Naive thymus-derived CD4-positive, alpha-beta T cell (primary cell): ENCODE results near the gene NECAB3. TPM values are rescaled to one million over a fixed set of nuclear protein-coding genes. Genes with fewer than 3 reads are reported as not detected.

ENCODE experiments used
- ATAC-seq: fragments of 150-1000 bp; cut with Tn5 transposase; 2 replicates; pipeline ENCODE4 v1.10.0; 2021; ENCODE audit warnings: mild to moderate bottlenecking, moderate library complexity
- CTCF ChIA-PET: fragments of 350-600 bp; sonication (Branson Sonifier 250); formaldehyde crosslinking; loops from one replicate; lab custom pipeline; 2021; ENCODE audit warnings: antibody characterized with exemption; lab: Charles Lee
- POLR2A ChIA-PET: fragments of 350-600 bp; sonication (Branson Sonifier 250); formaldehyde crosslinking; loops from one replicate; lab custom pipeline; 2021; ENCODE audit warnings: antibody characterized with exemption, inconsistent platforms; lab: Charles Lee
- DNase-seq, 9 donors: peaks; one replicate each; pipeline versions ENCODE4 v3.0.0 to v3.0.0-alpha.2; 2020 to 2022; ENCODE audit warnings: mixed read lengths in 1 of 9
- H3K27ac ChIP-seq: one replicate; pipeline ENCODE4 v1.7.0; 2013; ENCODE audit warnings: mild to moderate bottlenecking, low read depth, low read length, moderate library complexity
- H3K27me3 ChIP-seq, 2 donors: one replicate each; pipeline ENCODE4 v1.7.0; 2013; ENCODE audit warnings: low read length in 2 of 2, mild to moderate bottlenecking in 2 of 2, moderate library complexity in 2 of 2; ENCODE audit not compliant: control insufficient read depth in 2 of 2, insufficient read depth in 2 of 2
- H3K36me3 ChIP-seq, 3 experiments: 1 replicate in 2 of 3; 2 replicates in 1 of 3; pipeline ENCODE4 v1.7.0; 2013; ENCODE audit warnings: low read length in 3 of 3, mild to moderate bottlenecking in 3 of 3, moderate library complexity in 1 of 3; ENCODE audit not compliant: insufficient read depth in 3 of 3, control insufficient read depth in 2 of 3
- H3K4me1 ChIP-seq, 2 donors: one replicate each; pipeline ENCODE4 v1.7.0; 2013; ENCODE audit warnings: low read length in 2 of 2, mild to moderate bottlenecking in 2 of 2, moderate library complexity in 1 of 2; ENCODE audit not compliant: control insufficient read depth in 2 of 2, insufficient read depth in 2 of 2
- H3K4me3 ChIP-seq: 2 replicates; pipeline ENCODE4 v1.7.0; 2013; ENCODE audit warnings: mild to moderate bottlenecking, low read length
- H3K9me3 ChIP-seq, 3 experiments: 1 replicate in 2 of 3; 2 replicates in 1 of 3; pipeline ENCODE4 v1.7.0; 2013; ENCODE audit warnings: low read length in 3 of 3; ENCODE audit not compliant: control insufficient read depth in 2 of 3
- H3K27ac Mint-ChIP-seq, 9 donors: one replicate each; pipeline ENCODE4 v1.8.0; 2020 to 2022; ENCODE audit warnings: mixed read lengths in 9 of 9, mild to moderate bottlenecking in 8 of 9, moderate library complexity in 5 of 9, inconsistent platforms in 2 of 9
- H3K27me3 Mint-ChIP-seq, 5 donors: one replicate each; pipeline ENCODE4 v1.8.0; 2021 to 2022; ENCODE audit warnings: mixed read lengths in 5 of 5, mild to moderate bottlenecking in 1 of 5
- H3K36me3 Mint-ChIP-seq, 5 donors: one replicate each; pipeline ENCODE4 v1.8.0; 2020 to 2022; ENCODE audit warnings: mixed read lengths in 5 of 5, mild to moderate bottlenecking in 3 of 5, inconsistent platforms in 1 of 5
- H3K4me1 Mint-ChIP-seq, 7 donors: one replicate each; pipeline ENCODE4 v1.8.0; 2020 to 2022; ENCODE audit warnings: mixed read lengths in 7 of 7, mild to moderate bottlenecking in 3 of 7, inconsistent platforms in 1 of 7
- H3K4me3 Mint-ChIP-seq, 10 donors: one replicate each; pipeline ENCODE4 v1.8.0; 2020 to 2022; ENCODE audit warnings: mild to moderate bottlenecking in 10 of 10, mixed read lengths in 10 of 10, moderate library complexity in 6 of 10, inconsistent platforms in 2 of 10
- H3K9me3 Mint-ChIP-seq, 11 donors: one replicate each; pipeline ENCODE4 v1.8.0; 2020 to 2022; ENCODE audit warnings: mixed read lengths in 11 of 11, mild to moderate bottlenecking in 4 of 11, inconsistent platforms in 1 of 11, moderate library complexity in 1 of 11
- intact Hi-C, 2 donors: fragments of 100-400 bp; cut with micrococcal nuclease; formaldehyde crosslinking; loops; one replicate each; pipeline ENCODE4 v1.15.1; 2023
- polyA plus RNA-seq, 2 donors: library from polyadenylated mRNA; unstranded; fragments of 300-500 nt; fragmentation: Illumina TruSeq; gene quantifications; one replicate each; pipeline ENCODE4 v1.2.3, GENCODE V29; 2021
- total RNA-seq, 6 experiments: library from RNA in 5 of 6; stranded (reverse) in 5 of 6; gene quantifications; 1 replicate in 5 of 6; 2 replicates in 1 of 6; pipeline ENCODE4 v1.2.3 and lab custom pipeline; 2021 to 2026

The NECAB3 gene
- total and polyA plus RNA-seq, 7 experiments from 2014 or later, result 2.3 to 46.8 (median 13.6) TPM

DNA sequence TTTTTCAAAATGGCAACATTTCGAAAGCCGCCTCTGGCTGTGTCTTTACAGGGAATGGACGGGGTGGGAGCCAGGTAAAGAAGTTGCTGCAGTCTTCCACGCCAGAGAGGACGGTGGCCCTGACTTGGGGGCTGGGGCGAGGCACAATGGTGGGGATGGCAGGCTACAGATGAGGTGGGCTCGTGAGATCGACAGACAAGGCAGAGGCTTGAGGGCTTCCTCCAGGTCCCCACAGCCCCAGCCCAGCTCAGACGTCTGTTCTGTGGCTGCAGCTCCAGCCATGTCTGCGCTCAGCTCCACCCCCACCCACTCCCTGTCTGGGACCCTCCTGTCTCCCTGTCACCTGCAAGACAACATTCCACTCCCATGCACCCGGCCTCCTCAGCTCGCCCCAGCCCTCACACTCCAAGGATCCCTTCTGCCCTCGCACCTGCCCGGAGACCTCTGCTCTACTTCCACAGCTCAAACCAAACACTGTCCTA lies 19.5 kb downstream of the NECAB3 start:
- ATAC-seq (no peak), DNase-seq (no peak)
- peak overlapping the region in 1 of 9 donors; percentile 7 for H3K27ac Mint-ChIP-seq
- no peaks in the 10 kb centered on the region for H3K36me3 ChIP-seq
- H3K27me3 ChIP-seq, result no peaks in the 10 kb centered on the region
- no peaks in the 10 kb centered on the region for H3K9me3 ChIP-seq
- H3K36me3 Mint-ChIP-seq, result no peaks in the 10 kb centered on the region
- ChIA-PET POLR2A (interaction anchor here (0.8 to 2.6 kb wide), 2 partner anchors 13 to 165 kb away, joined by 3 to 12 read pairs; partner anchors contain the start of genes ACTL10 and CBFA2T2), CTCF (interaction anchor here (1.0 kb wide), 1 partner anchor 14 kb away, joined by 4 read pairs; no protein-coding TSS in a partner anchor)
- peaks cover 0 to 10% (median 3%) of the 10 kb centered on the region in 7 donors for H3K4me1 Mint-ChIP-seq
- H3K27me3 Mint-ChIP-seq, result no peaks in the 10 kb centered on the region
- no peak overlapping the region for H3K27ac ChIP-seq
- H3K4me3 ChIP-seq, result no peak overlapping the region
- H3K4me3 Mint-ChIP-seq, result no peak overlapping the region
- H3K9me3 Mint-ChIP-seq, result no peaks in the 10 kb centered on the region
- intact Hi-C loops, result no loop called here
- H3K4me1 ChIP-seq, result no peaks in the 10 kb centered on the region

- intact Hi-C loops, result loop anchor here (1.0 kb wide), 2 partner anchors 14 to 197 kb away; no protein-coding TSS in a partner anchor
- H3K27me3 ChIP-seq, result no peaks in the 10 kb centered on the region
- H3K4me3 ChIP-seq, result no peak overlapping the region
- DNase-seq (no peak), ATAC-seq (no peak)
- no peak overlapping the region for H3K27ac ChIP-seq
- CTCF ChIA-PET, result interaction anchor here (0.6 to 1.5 kb wide), 7 partner anchors 11 to 244 kb away, joined by 3 to 9 read pairs (median 3); no protein-coding TSS in a partner anchor
- H3K9me3 Mint-ChIP-seq, result no peaks in the 10 kb centered on the region
- POLR2A ChIA-PET, result interaction anchor here (0.8 to 2.6 kb wide), 3 partner anchors 9 to 164 kb away, joined by 3 to 12 read pairs (median 8); partner anchors contain the start of genes ACTL10, C20orf144 and CBFA2T2
- no peaks in the 10 kb centered on the region for H3K36me3 Mint-ChIP-seq
- no peaks in the 10 kb centered on the region for H3K9me3 ChIP-seq
- H3K4me3 Mint-ChIP-seq, result no peak overlapping the region
- no peaks in the 10 kb centered on the region for H3K36me3 ChIP-seq
- H3K4me1 ChIP-seq, result no peaks in the 10 kb centered on the region
- H3K4me1 Mint-ChIP-seq, result peaks cover 0 to 10% (median 3%) of the 10 kb centered on the region in 7 donors
- H3K27me3 Mint-ChIP-seq, result no peaks in the 10 kb centered on the region
- peak overlapping the region in 1 of 9 donors; percentile 7 for H3K27ac Mint-ChIP-seq
Observed at GRCh38 chr20:33653900-33654596, 20.2 kb downstream of the NECAB3 start.

DNA sequence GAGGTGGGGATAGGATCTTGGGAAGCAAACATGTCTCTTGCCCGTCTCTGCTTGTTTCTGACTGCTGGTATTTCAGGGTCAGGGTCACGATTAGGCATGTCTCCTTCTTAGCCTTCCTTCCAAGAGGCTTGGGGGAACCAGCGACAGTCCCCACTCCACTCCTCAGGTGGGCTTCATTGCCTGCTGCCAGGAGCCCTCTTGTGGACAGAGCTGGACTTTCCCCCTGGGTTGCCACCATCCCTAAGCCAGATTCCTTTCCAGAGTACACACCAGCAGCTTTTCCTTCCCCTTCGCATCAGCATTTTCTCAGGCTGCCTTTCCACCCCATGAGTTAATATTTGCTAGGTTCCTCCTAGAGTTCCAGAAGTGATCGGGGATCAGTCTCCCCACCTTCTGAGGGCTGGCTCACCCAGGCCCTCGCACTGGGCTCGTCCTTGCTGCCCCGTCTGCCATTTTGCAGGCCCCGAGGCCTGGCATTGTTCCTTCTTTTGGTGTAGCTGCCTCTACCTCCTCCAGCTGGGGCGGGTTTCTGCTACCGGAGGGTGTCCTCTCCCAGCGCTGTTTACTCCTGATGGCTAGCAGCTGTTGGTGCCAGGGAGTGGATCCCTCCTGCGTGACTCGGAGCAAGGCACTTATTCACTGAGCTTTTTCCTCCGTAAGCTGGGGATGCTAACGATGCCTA lies 20.9 kb downstream of the NECAB3 start:
- no peak overlapping the region for H3K4me3 ChIP-seq
- H3K36me3 Mint-ChIP-seq, result no peaks in the 10 kb centered on the region
- POLR2A ChIA-PET, result interaction anchor here (1.3 to 2.6 kb wide), 2 partner anchors 10 to 14 kb away, joined by 8 to 12 read pairs; partner anchors contain the start of genes ACTL10 and C20orf144
- peaks cover 0 to 10% (median 3%) of the 10 kb centered on the region in 7 donors for H3K4me1 Mint-ChIP-seq
- peak overlapping the region in 1 of 9 donors; percentile 41 for H3K27ac Mint-ChIP-seq
- intact Hi-C loops, result loop anchor here (1.0 kb wide), 2 partner anchors 15 to 196 kb away; no protein-coding TSS in a partner anchor
- H3K27ac ChIP-seq, result no peak overlapping the region
- no peak overlapping the region for H3K4me3 Mint-ChIP-seq
- H3K36me3 ChIP-seq, result no peaks in the 10 kb centered on the region
- no peaks in the 10 kb centered on the region for H3K27me3 Mint-ChIP-seq
- H3K4me1 ChIP-seq, result no peaks in the 10 kb centered on the region
- peak; percentile 72 for ATAC-seq
- CTCF ChIA-PET, result interaction anchor here (0.6 to 1.5 kb wide), 8 partner anchors 12 to 304 kb away, joined by 3 to 9 read pairs (median 3); no protein-coding TSS in a partner anchor
- H3K9me3 ChIP-seq, result no peaks in the 10 kb centered on the region
- DNase-seq, result peak in 4 of 9 donors; percentile 14 to 30 (median 27)
- no peaks in the 10 kb centered on the region for H3K9me3 Mint-ChIP-seq
- no peaks in the 10 kb centered on the region for H3K27me3 ChIP-seq

DNA sequence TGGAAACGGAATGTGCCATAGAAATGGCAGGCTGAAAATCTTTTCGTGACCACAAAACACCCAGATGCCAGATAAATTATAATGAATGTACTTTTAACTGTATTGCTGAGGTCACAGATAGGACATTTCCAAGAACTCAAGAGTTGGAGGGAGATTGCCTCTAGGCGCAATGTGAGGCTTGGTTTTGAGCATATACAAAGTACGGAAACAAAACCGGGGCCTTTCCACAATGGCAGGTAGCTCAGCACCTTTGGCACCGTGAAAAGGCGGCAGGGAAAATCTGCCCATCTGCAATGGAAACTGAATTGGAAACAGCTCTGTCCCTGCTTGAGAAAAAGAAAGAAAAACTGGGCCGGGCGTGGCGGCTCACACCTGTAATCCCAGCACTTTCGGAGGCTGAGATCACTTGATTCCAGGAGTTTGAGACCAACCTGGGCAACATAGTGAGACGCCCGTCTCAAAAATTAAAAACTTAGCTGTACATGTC lies 22.6 kb downstream of the NECAB3 start:
- Mint-ChIP-seq H3K4me1 (peaks cover 0 to 12% (median 6%) of the 10 kb centered on the region in 7 donors), H3K27me3 (no peaks in the 10 kb centered on the region), H3K36me3 (no peaks in the 10 kb centered on the region), H3K27ac (peak overlapping the region in 2 of 9 donors; percentile 19 to 21), H3K9me3 (no peaks in the 10 kb centered on the region), H3K4me3 (no peak overlapping the region)
- no peaks in the 10 kb centered on the region for H3K36me3 ChIP-seq
- H3K27me3 ChIP-seq, result no peaks in the 10 kb centered on the region
- H3K4me3 ChIP-seq, result no peak overlapping the region
- peaks cover 0 to 14% of the 10 kb centered on the region in 2 donors for H3K4me1 ChIP-seq
- no peak for DNase-seq
- no peaks in the 10 kb centered on the region for H3K9me3 ChIP-seq
- ChIA-PET POLR2A (no interaction called here), CTCF (interaction anchor here (0.6 kb wide), 1 partner anchor 1161 kb away, joined by 4 read pairs; no protein-coding TSS in a partner anchor)
- no peak for ATAC-seq
- no peak overlapping the region for H3K27ac ChIP-seq
- intact Hi-C loops, result no loop called here

GRCh38 chr20:33650753-33651561 lies 23.3 kb downstream of the NECAB3 start:
- intact Hi-C loops, result no loop called here
- no peaks in the 10 kb centered on the region for H3K9me3 ChIP-seq
- no peak overlapping the region for H3K27ac ChIP-seq
- no peaks in the 10 kb centered on the region for H3K27me3 ChIP-seq
- Mint-ChIP-seq H3K27ac (peak overlapping the region in 3 of 9 donors; percentile 18 to 21 (median 19)), H3K9me3 (no peaks in the 10 kb centered on the region), H3K4me3 (no peak overlapping the region), H3K36me3 (peaks cover 0 to 3% (median 0%) of the 10 kb centered on the region in 5 donors), H3K27me3 (no peaks in the 10 kb centered on the region), H3K4me1 (peaks cover 0 to 12% (median 6%) of the 10 kb centered on the region in 7 donors)
- ChIA-PET CTCF (interaction anchor here (0.6 kb wide), 1 partner anchor 1162 kb away, joined by 4 read pairs; no protein-coding TSS in a partner anchor), POLR2A (no interaction called here)
- H3K4me3 ChIP-seq, result no peak overlapping the region
- DNase-seq, result no peak
- no peak for ATAC-seq
- H3K36me3 ChIP-seq, result no peaks in the 10 kb centered on the region
- H3K4me1 ChIP-seq, result peaks cover 0 to 14% of the 10 kb centered on the region in 2 donors
